Glomerular visceral epithelial cell (primary cell): ENCODE measurements around the gene RAP2C.
"Not testable (repeated sequence)": the region's sequence is repeated elsewhere in the genome, so short reads cannot be mapped to it uniquely, and the experiment has no call there.

ENCODE experiments used
- DNase-seq: peaks from one replicate; pipeline ENCODE4 v3.0.0-alpha.2; 2016; ENCODE audit errors: extremely low spot score

The RAP2C gene

DNA sequence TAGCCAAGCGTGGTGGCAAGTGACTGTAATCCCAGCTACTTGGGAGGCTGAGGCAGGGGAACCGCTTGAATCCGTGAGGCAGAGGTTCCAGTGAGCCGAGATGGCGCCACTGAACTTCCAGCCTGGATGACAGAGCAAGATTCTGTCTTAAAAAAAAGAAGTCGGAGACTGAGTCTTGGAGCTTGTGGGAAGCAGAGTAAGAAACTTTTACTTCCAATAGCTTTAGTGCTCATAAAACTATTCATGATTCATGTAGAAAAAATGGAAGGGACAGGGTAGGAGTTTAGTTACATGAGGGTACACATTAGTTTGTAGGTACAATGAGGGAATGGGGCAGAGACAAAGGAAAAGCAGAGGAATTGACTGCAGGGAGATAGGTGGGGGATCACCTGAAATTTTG is 19.3 kb downstream of the RAP2C start:
- no peak for DNase-seq

DNA sequence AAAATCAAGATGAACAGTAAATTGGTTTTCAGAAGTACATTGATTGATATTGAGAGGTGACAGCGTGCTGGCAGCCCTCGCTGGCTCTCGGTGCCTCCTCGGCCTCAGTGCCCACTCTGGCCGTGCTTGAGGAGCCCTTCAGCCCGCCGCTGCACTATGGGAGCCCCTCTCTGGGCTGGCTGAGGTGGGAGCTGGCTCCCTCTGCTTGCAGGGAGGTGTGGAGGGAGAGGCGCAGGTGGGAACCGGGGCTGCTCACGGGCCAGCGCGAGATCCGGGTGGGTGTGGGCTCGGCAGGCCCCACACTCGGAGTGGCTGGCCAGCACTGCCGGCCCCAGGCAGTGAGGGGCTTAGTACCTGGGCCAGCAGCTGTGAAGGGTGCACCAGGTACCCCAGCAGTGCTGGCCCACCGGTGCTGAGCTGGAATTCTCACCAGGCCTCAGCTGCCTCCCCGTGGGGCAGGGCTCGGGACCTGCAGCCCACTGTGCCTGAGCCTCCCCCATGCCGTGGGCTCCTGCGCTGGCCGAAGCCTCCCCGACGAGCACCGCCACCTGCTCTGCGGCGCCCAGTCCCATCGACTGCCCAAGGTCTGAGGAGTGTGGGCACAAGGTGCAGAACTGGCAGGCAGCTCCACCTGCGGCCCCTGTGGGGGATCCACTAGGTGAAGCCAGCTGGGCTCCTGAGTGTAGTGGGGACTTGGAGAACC is 25.2 kb downstream of the RAP2C start:
- DNase-seq: no peak

DNA sequence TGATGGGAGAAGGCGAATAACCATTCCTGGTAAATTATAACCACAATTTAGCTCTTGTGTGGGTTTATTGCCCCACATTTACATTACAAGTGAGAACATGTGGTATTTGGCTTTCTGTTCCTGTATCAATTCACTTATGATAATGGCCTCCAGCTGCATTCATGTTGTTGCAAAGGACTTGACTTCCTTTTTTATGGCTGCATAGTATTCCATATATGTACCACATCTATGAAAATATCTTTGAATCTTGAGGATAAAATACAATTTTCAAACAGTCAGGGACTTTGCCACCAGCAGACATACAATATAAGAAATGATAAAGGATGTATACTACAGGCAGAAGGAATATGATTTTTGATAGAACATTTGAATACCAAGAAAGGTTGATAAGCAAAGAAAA is 27.3 kb downstream of the RAP2C start:
- DNase-seq: no peak

DNA sequence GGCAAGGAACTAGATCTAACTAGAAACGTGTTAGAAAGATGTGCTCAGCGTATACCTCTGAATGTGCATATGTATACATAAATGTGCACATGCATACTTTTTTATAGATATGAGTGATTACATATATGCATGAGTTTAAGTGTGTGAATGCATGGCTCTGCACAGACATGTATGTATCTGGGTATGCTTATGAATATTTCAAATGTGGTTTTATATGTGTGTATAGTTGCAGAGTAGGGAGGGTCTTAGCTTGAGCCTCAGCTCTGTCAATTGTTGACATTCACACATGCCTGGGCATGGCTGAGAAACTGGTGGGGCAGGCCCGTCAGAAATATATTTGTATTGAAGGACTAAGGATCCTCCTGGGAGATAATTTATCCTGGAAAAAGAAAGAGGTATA is 31.1 kb downstream of the RAP2C start:
- no peak for DNase-seq

DNA sequence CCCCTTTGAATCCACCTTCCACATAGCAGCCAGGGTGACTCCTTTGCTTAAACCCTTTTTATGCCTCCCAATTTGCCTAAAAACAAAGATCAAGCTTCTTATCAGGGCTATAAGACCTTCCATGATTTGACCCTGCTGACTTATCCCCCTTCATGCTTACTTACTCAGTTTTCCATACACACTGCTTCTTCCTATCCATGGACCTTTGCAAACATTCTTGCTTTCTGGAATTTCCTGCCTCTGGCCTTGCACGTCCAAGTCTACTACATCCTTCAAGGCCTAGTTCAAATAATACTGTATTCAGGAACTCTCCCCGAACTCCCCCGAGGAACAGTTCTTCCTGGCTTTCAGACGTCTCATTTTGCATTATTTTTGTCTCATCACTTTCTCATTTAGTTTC is 31.8 kb downstream of the RAP2C start:
- no peak for DNase-seq

DNA sequence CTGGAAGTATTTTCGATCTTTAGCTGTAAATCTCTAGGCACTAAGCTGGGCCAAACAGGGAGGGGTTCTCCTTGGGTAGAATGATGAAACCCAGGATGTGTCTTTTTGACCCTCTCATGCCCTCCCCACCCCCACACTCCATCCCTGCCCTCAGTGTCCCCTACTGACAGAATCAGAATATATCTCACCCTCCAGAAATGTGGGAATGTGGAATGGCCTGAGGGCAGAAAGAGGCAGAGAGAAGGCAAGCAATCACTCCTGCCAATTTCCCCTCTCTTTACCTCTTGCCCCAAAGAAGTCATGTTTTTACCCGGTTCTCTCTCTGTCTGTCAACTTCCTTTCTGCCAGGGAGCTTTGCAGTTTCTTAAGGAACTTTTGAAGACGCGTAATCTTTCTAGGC is 34.4 kb downstream of the RAP2C start:
- DNase-seq: no peak

DNA sequence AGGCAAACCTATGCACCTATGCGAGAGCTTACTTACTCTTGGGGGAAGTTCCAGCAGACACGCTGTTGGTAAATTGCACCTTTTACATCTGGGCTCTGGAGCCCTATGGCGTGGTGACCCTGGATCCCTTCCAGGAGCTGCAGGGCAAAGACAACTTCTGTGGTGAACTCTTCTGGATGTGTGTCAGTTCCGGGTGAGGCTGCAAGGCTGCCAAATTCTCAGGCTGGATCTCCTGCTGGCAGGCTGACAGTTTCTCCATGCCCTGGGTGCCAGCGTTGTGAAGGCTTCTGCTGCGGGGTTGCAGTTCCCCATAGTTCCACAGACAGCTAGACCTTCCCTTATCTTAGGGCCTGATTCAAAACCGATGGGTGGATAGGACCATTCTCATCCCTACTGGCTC is 37.9 kb downstream of the RAP2C start:
- DNase-seq: no peak

DNA sequence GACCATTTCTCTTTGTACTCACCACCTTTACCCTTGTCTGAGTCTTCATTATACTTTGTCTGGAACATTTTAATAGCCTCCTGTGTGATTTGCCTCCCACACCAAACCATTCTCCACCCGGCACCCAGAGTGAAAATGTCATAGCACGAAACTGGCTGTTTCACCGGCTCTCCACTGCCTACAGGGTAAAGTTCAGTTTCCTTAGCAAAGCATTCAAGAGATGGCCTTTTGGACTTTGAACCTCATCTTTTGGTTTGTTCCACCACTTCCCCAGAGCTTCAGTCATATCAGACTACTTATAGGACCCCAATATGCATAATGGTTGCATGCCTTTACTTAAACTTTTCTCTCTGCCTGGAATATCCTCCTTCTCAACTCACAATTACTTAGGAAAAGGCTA is 38.3 kb downstream of the RAP2C start:
- no peak for DNase-seq

DNA sequence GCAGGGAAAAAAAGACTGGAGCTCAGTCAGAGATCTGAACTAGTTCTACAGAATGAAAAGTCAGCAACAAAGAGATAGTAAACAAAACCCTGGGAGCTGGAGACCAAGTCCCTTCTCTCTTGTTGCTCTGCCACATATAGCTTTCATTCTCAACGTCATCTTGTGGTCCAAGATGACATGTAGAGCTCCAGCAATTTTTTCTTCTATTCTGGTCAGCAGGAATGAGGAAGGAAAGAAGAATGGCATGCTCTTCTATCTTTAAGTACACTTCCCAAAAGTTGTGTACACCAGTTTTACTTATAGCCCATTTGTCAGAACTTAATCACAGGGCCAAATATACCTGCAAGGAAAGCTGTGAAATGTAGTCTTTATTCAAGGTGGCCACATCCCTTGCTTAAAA is 45.6 kb downstream of the RAP2C start:
- DNase-seq: no peak

DNA sequence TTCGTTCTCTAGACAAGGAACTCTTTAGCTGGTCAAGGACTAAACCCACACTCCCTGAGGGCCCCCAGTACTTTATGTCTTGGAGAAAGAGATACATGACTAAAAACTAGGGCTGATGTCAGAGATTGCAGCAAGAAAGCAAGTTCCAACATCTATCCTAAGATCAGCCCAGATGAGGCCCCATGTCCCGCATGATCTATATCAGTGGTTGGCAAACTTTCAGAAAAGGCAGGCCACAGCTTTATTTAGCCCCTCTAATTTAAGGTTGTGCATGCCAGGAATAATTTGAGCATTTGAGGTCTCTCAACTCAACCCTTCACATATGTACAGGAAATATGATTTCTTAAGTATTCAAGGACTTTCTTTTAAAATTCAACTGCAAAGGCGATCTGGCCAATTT is 47.4 kb downstream of the RAP2C start:
- DNase-seq: no peak

DNA sequence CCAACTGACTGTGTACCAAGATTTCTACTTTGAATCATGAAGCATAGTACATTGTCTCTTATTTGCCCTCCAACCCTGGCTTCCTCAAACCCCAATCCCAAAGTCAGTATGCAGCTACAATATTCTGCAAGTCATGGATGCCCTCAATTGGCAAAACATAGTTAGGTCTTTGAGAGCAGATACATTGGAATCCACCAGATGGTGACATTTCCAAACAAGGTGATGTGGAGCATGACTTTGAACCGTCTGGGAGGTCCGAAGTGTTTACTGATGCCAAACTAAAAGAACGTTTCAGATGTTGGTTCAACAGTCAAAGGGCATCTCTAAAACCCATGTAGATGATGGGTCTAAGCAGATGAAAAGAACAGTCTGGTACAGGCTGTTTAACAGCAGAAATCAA is 47.8 kb downstream of the RAP2C start:
- no peak for DNase-seq

DNA sequence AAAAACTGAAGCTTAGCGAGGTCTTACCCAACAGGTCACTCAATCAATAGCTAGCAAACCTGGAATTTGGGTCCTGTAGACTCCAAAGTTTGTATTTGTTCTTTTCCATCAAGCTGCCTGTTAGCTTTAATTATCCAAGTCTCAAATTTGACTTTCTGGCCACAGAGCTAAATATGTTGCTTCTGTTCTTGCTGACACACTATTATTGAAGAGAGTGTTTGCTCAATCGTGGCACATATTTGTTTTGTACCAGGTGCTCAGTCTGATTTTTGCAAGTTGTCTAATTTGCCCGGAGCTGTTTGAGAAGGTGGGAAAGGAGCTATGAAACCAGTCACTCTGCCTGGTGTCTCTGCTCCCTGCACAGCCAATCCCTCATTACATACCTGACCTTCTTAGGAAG is 49.7 kb downstream of the RAP2C start:
- DNase-seq: no peak

DNA sequence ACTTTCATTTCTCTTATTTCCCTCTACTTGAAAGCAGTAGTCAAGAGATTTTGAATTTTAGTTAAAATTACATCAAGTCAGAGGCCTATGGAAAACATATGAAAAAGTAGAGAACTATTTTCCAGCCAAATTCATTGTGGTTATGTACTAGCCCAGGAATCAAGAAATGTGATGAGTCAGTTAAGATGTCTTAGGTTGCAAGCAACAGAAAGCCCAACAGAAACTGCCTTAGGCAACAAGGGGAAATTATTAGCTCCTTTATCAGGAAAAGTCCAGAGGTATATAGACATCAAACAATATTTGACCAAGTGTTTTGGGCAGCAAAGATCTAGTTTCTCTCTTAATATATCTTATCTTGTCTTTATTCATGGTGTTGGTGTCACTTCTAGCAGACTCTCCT is 53.6 kb downstream of the RAP2C start:
- DNase-seq: no peak

DNA sequence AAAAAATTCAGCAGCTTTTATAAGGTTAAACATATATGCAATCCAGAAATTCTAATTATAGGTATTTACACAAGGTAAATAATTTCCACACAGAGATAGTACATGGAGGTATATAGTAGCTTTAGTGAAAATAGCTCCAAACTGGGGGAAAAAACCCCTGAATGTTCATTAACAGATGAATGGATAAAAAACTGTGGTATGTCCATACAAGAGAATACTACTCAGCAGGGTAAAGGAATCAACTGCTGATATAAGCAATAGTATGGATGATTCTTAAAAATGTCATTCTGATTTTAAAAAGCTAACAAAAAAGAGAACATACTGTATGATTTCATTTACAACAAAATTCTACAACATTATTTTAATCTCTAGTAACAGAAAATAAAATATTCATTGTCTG is 54.2 kb downstream of the RAP2C start:
- DNase-seq: no peak

DNA sequence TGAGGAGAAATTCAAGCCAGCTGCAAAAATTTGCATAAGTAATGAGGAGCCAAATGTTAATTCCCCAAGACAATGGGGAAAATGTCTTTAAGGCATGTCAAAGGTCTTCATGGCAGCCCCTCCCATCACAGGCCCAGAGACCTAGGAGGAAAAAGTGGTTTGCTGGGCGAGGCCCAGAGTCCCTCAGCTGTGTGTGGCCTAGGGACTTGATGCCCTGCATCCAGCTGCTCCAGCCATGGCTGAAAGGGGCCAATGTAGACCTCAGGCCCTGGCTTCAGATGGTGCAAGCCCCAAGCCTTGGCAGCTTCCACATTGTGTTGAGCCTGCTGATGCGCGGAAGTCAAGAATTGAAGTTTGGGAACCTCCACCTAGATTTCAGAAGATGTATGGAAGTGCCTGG is 56.2 kb downstream of the RAP2C start:
- DNase-seq: not testable (repeated sequence)

DNA sequence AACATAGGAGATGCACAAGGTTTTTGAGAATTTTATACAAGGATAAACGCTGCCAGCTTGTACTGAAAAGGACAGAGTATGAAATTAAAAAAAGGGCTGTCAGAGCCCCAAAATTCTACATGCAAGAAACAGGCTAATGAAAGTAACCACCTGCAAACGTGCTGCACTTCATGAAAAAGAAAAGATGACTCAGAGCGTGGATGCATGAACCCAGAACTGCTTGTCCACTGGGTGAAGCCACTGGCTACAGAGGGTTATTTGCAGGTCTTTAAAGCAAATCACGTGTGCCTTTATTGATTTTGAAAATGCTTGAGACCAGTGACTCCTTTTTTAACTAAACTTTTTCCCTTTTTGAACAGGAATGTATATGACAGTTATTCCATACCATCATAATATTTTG is 66.1 kb downstream of the RAP2C start:
- DNase-seq: no peak
